HCT116 (cell line): ENCODE results near the gene GPR89B. TPM values are rescaled to one million over a fixed set of nuclear protein-coding genes. Genes with fewer than 3 reads are reported as not detected.

Source experiments
- ATAC-seq: fragments of 200-7000 bp; cut with Tn5 transposase; 2 replicates; pipeline ENCODE4 v1.9.1; 2020; ENCODE audit warnings: mild to moderate bottlenecking, moderate library complexity
- BruUV-seq: library from RNA; stranded (reverse); fragments of 400-500 nt; replicated peaks from 2 replicates; lab custom pipeline; 2021; lab: Mats Ljungman, UMichigan
- CTCF ChIA-PET: fragments of 300-600 bp; sonication (Branson Sonifier 250); formaldehyde crosslinking; loops from one replicate; lab custom pipeline; 2021; ENCODE audit warnings: antibody characterized with exemption; lab: Charles Lee
- POLR2A ChIA-PET: fragments of 300-600, 350-600 bp; sonication (Branson Sonifier 250); formaldehyde crosslinking; loops from one replicate; lab custom pipeline; 2021; ENCODE audit warnings: antibody characterized with exemption; lab: Charles Lee
- RAD21 ChIA-PET, 2 experiments: fragments of 300-600 bp; sonication (Branson Sonifier 250); formaldehyde crosslinking; loops; one replicate each; lab custom pipeline; 2023; ENCODE audit warnings: low total read pairs in 2 of 2; ENCODE audit not compliant: uncharacterized antibody in 2 of 2, unreplicated experiment in 2 of 2, low non-redundant PET in 1 of 2; lab: Charles Lee
- DNase-seq: peaks from one replicate; pipeline ENCODE4 v3.0.0-alpha.2; 2010; ENCODE audit warnings: low read depth, low spot score
- H2AFZ ChIP-seq: fragments of 200-600 bp; shearing (Covaris generic), sonication (generic); 2 replicates; pipeline ENCODE4 v1.6.1; 2017; ENCODE audit warnings: low read depth, mixed run types, mixed read lengths, antibody characterized with exemption, low read length; ENCODE audit not compliant: poor library complexity, severe bottlenecking
- H3K27ac ChIP-seq: 2 replicates; pipeline ENCODE4 v1.5.1; 2012; ENCODE audit warnings: low read depth, low read length
- H3K27me3 ChIP-seq: fragments of 200-600 bp; sonication (generic); 2 replicates; pipeline ENCODE4 v1.6.1; 2016; ENCODE audit warnings: mixed run types, low read length, mixed read lengths; ENCODE audit not compliant: insufficient read depth
- H3K36me3 ChIP-seq, 2 experiments: fragments of 200-500 bp in 1 of 2; fragments of 200-600 bp in 1 of 2; sonication (Bioruptor generic) in 1 of 2; sonication (generic) in 1 of 2; 2 replicates each; pipeline versions ENCODE4 v1.5.1 to v1.6.1; 2014 to 2016; ENCODE audit warnings: low read length in 2 of 2, inconsistent platforms in 1 of 2, mixed read lengths in 1 of 2, mixed run types in 1 of 2; ENCODE audit not compliant: insufficient read depth in 2 of 2, control insufficient read depth in 1 of 2
- H3K4me1 ChIP-seq, 2 experiments: fragments of 200-600 bp in 1 of 2; sonication (generic) in 1 of 2; 2 replicates each; pipeline versions ENCODE4 v1.5.1 to v1.6.1; 2012 to 2017; ENCODE audit warnings: low read length in 2 of 2, inconsistent platforms in 1 of 2, mild to moderate bottlenecking in 1 of 2, mixed read lengths in 1 of 2, mixed run types in 1 of 2, moderate library complexity in 1 of 2; ENCODE audit not compliant: insufficient read depth in 2 of 2, control insufficient read depth in 1 of 2
- H3K4me2 ChIP-seq: fragments of 200-600 bp; sonication (generic); 2 replicates; pipeline ENCODE4 v1.6.1; 2017; ENCODE audit warnings: mixed run types, low read length, mixed read lengths
- H3K4me3 ChIP-seq, 2 experiments: fragments of 200-600 bp in 1 of 2; sonication (generic) in 1 of 2; replicated peaks in 1 of 2; 2 replicates each; pipeline ENCODE4 v1.5.1; 2011 to 2016; ENCODE audit warnings: low read length in 2 of 2, control low read depth in 1 of 2, low read depth in 1 of 2, mild to moderate bottlenecking in 1 of 2, mixed read lengths in 1 of 2, mixed run types in 1 of 2
- H3K79me2 ChIP-seq: fragments of 200-600 bp; sonication (generic); 2 replicates; pipeline ENCODE4 v1.6.1; 2017; ENCODE audit warnings: mild to moderate bottlenecking, mixed run types, low read length, moderate library complexity, mixed read lengths; ENCODE audit not compliant: insufficient read depth
- H3K9ac ChIP-seq: fragments of 200-600 bp; sonication (generic); 2 replicates; pipeline ENCODE4 v1.6.1; 2016; ENCODE audit warnings: low read length, mixed read lengths
- H3K9me2 ChIP-seq: fragments of 200-600 bp; sonication (generic), shearing (Covaris generic); 2 replicates; pipeline ENCODE4 v1.6.1; 2017; ENCODE audit warnings: mixed run types, mild to moderate bottlenecking, moderate library complexity; ENCODE audit not compliant: insufficient read depth
- H3K9me3 ChIP-seq, 2 experiments: fragments of 200-500 bp in 1 of 2; fragments of 200-600 bp in 1 of 2; sonication (Bioruptor generic) in 1 of 2; sonication (generic) in 1 of 2; 2 replicates each; pipeline ENCODE4 v1.6.1; 2014 to 2017; ENCODE audit warnings: low read length in 2 of 2, mixed read lengths in 2 of 2, inconsistent platforms in 1 of 2, low read depth in 1 of 2, mild to moderate bottlenecking in 1 of 2, mixed run types in 1 of 2, moderate library complexity in 1 of 2; ENCODE audit not compliant: control insufficient read depth in 1 of 2, insufficient read depth in 1 of 2
- H4K20me1 ChIP-seq: fragments of 200-600 bp; sonication (generic), shearing (Covaris generic); 2 replicates; pipeline ENCODE4 v1.6.1; 2017; ENCODE audit warnings: mixed run types, mild to moderate bottlenecking, moderate library complexity; ENCODE audit not compliant: insufficient read depth
- ATF3 ChIP-seq: IDR thresholded peaks from 2 replicates; pipeline ENCODE4 v1.6.1; 2012
- CBX3 ChIP-seq: IDR thresholded peaks from 2 replicates; pipeline ENCODE4 v1.6.1; 2012; ENCODE audit warnings: low read depth
- ELF1 ChIP-seq: IDR thresholded peaks from 2 replicates; pipeline ENCODE4 v1.6.1; 2012; ENCODE audit warnings: low read depth, borderline replicate concordance
- FOSL1 ChIP-seq: IDR thresholded peaks from 2 replicates; pipeline ENCODE4 v1.6.1; 2012; ENCODE audit warnings: low read depth
- JUND ChIP-seq: IDR thresholded peaks from 2 replicates; pipeline ENCODE4 v1.6.1; 2012
- MAX ChIP-seq: IDR thresholded peaks from 2 replicates; pipeline ENCODE4 v1.6.1; 2012
- RAD21 ChIP-seq: IDR thresholded peaks from 2 replicates; pipeline ENCODE4 v1.6.1; 2012; ENCODE audit warnings: low read depth, mild to moderate bottlenecking
- SIN3A ChIP-seq: IDR thresholded peaks from 2 replicates; pipeline ENCODE4 v1.6.1; 2012; ENCODE audit warnings: low read depth
- SP1 ChIP-seq: IDR thresholded peaks from 2 replicates; pipeline ENCODE4 v1.6.1; 2012; ENCODE audit warnings: low read depth
- SRF ChIP-seq: IDR thresholded peaks from 2 replicates; pipeline ENCODE4 v1.6.1; 2012; ENCODE audit warnings: low read depth
- TCF7L2 ChIP-seq: IDR thresholded peaks from 2 replicates; pipeline ENCODE4 v1.7.0; 2011; ENCODE audit warnings: borderline replicate concordance, inconsistent platforms; ENCODE audit not compliant: insufficient read depth, insufficient read length; ENCODE audit errors: extremely low read depth
- YY1 ChIP-seq: IDR thresholded peaks from 2 replicates; pipeline ENCODE4 v1.6.1; 2011; ENCODE audit warnings: low read length, low read depth, moderate library complexity, mild to moderate bottlenecking; ENCODE audit not compliant: insufficient replicate concordance; ENCODE audit errors: extremely low read depth
- ZBTB33 ChIP-seq: IDR thresholded peaks from 2 replicates; pipeline ENCODE4 v1.6.1; 2011; ENCODE audit warnings: mild to moderate bottlenecking, low read length, moderate library complexity; ENCODE audit not compliant: insufficient replicate concordance; ENCODE audit errors: extremely low read depth
- ZFX ChIP-seq: fragments of 450-650 bp; IDR thresholded peaks from 2 replicates; pipeline ENCODE4 v1.6.1; 2017
- intact Hi-C: fragments of 100-400 bp; cut with micrococcal nuclease; formaldehyde crosslinking; loops from 2 replicates; pipeline ENCODE4 v1.10.0; 2022
- total RNA-seq: library from RNA; stranded (reverse); gene quantifications from one replicate; pipeline ENCODE4 v1.2.1, GENCODE V29; 2021; ENCODE audit not compliant: unreplicated experiment
- TF ChIP-seq, protein P1 (sequence below), 3 experiments: fragments of 200-600 bp in 1 of 3; sonication (generic) in 1 of 3; IDR thresholded peaks in 2 of 3; conservative IDR thresholded peaks in 1 of 3; 2 replicates each; pipeline ENCODE4 v1.5.1; 2012 to 2017; ENCODE audit warnings: low read depth in 2 of 3, low read length in 2 of 3, antibody characterized with exemption in 1 of 3, borderline replicate concordance in 1 of 3, control low read depth in 1 of 3, mild to moderate bottlenecking in 1 of 3, mixed read lengths in 1 of 3, mixed run types in 1 of 3, moderate library complexity in 1 of 3; ENCODE audit not compliant: insufficient read depth in 1 of 3
- TF ChIP-seq, protein P2 (sequence below): IDR thresholded peaks from 2 replicates; pipeline ENCODE4 v1.6.1; 2012; ENCODE audit warnings: low read depth

Gene GPR89B
- total RNA-seq, 1 experiment from 2014 or later = 11.0 TPM

DNA sequence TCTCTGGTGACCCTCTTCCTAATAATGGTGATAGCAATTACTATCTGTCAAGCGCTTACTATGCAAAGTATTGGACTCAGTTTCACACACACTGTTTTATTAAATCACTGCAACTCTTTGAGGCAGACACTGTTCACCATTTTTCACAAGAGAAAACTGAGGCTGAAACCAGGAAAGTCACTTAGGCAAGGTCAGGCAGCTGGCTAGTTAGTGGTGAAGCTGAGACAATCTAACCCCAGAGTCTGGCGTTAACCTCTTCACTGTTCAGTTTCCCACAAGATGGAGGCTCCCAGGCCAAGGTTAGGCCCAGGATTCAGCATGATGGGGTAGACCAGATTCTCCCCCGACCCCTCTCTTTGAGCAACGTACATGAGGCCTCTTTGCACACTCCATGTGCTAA, 30.4 kb upstream of the GPR89B start:
- intact Hi-C loops = no loop called here
- H3K79me2 ChIP-seq = no peaks in the 10 kb centered on the region
- BruUV-seq = no TSS peak
- H3K36me3 ChIP-seq = no peaks in the 10 kb centered on the region
- DNase-seq (no peak), ATAC-seq (no peak)
- H3K27ac ChIP-seq = no peak overlapping the region
- POLR2A ChIA-PET = no interaction called here
- RAD21 ChIA-PET = no interaction called here
- H3K9ac ChIP-seq = no peak overlapping the region
- no peaks in the 10 kb centered on the region for H3K27me3 ChIP-seq
- H3K9me2 ChIP-seq = no peaks in the 10 kb centered on the region
- no peaks in the 10 kb centered on the region for H3K9me3 ChIP-seq
- CTCF ChIA-PET = no interaction called here
- H3K4me2 ChIP-seq = no peak overlapping the region
- no peaks in the 10 kb centered on the region for H3K4me1 ChIP-seq
- no peak overlapping the region for H2AFZ ChIP-seq
- no peaks in the 10 kb centered on the region for H4K20me1 ChIP-seq
- H3K4me3 ChIP-seq = no peak overlapping the region
- TF ChIP-seq SRF (no peak), ELF1 (no peak), ZBTB33 (no peak), SIN3A (no peak), CBX3 (no peak), SP1 (no peak), ATF3 (no peak), TCF7L2 (no peak), RAD21 (no peak), ZFX (no peak), FOSL1 (no peak), MAX (no peak), YY1 (no peak), JUND (no peak)
- TF ChIP-seq, protein P1, sequence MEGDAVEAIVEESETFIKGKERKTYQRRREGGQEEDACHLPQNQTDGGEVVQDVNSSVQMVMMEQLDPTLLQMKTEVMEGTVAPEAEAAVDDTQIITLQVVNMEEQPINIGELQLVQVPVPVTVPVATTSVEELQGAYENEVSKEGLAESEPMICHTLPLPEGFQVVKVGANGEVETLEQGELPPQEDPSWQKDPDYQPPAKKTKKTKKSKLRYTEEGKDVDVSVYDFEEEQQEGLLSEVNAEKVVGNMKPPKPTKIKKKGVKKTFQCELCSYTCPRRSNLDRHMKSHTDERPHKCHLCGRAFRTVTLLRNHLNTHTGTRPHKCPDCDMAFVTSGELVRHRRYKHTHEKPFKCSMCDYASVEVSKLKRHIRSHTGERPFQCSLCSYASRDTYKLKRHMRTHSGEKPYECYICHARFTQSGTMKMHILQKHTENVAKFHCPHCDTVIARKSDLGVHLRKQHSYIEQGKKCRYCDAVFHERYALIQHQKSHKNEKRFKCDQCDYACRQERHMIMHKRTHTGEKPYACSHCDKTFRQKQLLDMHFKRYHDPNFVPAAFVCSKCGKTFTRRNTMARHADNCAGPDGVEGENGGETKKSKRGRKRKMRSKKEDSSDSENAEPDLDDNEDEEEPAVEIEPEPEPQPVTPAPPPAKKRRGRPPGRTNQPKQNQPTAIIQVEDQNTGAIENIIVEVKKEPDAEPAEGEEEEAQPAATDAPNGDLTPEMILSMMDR (IDR thresholded peaks at IDR 0.05 in 2 of 3, conservative IDR thresholded peaks at IDR 0.05 in 1 of 3; ENCODE audit: borderline replicate concordance in 1 of 3, insufficient read depth in 1 of 3, low read depth in 2 of 3, low read length in 2 of 3) = no peak
- TF ChIP-seq, protein P2, sequence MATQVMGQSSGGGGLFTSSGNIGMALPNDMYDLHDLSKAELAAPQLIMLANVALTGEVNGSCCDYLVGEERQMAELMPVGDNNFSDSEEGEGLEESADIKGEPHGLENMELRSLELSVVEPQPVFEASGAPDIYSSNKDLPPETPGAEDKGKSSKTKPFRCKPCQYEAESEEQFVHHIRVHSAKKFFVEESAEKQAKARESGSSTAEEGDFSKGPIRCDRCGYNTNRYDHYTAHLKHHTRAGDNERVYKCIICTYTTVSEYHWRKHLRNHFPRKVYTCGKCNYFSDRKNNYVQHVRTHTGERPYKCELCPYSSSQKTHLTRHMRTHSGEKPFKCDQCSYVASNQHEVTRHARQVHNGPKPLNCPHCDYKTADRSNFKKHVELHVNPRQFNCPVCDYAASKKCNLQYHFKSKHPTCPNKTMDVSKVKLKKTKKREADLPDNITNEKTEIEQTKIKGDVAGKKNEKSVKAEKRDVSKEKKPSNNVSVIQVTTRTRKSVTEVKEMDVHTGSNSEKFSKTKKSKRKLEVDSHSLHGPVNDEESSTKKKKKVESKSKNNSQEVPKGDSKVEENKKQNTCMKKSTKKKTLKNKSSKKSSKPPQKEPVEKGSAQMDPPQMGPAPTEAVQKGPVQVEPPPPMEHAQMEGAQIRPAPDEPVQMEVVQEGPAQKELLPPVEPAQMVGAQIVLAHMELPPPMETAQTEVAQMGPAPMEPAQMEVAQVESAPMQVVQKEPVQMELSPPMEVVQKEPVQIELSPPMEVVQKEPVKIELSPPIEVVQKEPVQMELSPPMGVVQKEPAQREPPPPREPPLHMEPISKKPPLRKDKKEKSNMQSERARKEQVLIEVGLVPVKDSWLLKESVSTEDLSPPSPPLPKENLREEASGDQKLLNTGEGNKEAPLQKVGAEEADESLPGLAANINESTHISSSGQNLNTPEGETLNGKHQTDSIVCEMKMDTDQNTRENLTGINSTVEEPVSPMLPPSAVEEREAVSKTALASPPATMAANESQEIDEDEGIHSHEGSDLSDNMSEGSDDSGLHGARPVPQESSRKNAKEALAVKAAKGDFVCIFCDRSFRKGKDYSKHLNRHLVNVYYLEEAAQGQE = no peak
